Pericardium fibroblast (primary cell): Measurements from ENCODE around the gene ARPP21. TPM values are rescaled to one million over a fixed set of nuclear protein-coding genes. Genes with fewer than 3 reads are reported as not detected.

Source experiments
- total RNA-seq: library from RNA; depleted of rRNA; stranded (reverse); fragments of >200 nt; gene quantifications from 2 replicates; pipeline ENCODE4 v1.2.3, GENCODE V29; 2015

ARPP21 gene
- 3.0 TPM in 1 of 2 replicates, not detected in the other for total RNA-seq

GRCh38 chr3:35639254-35640186, at the start of gene ARPP21:
Gene ARPP21, plus strand, starts transcription at chr3:35639525. Its CDS starts 42,227 bp downstream, at chr3:35681752.

